Measurements from ENCODE around the gene NAA20.

Gene NAA20

DNA sequence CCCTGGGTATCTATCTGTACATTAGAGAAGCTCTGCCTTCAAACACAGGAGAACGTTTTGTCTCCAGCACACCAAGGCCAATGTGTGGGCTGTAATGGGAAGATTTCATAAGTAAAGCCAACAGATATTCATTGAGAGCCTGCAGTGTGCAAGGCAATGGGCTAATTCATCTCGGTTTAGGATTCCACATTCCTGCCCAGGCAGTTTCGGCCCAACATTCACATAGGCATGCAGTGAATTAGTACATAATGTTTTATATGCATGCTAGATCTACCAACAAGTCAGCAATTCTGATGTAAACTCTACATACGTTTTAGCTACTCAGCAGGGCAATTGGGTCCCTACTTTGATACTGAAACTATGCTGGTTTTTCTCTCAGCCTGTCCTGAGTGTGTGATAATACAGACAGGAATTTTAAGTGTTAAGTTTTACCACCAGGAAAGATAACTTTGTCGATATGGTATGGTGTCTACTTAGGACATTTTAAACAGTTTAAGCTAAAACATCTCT, 46.9 kb upstream of the NAA20 start:
- TF ChIP-seq CTCF (IDR thresholded peaks at IDR 0.05; ENCODE audit: control extremely low read depth, extremely low read depth, low read depth, missing control alignments) = no peak
- ChIA-PET POLR2A (no interaction called here), CTCF (interaction anchor here (0.9 to 1.8 kb wide), 6 partner anchors 11 to 163 kb away, joined by 3 to 5 read pairs (median 3); no protein-coding TSS in a partner anchor)
- no peak for DNase-seq (ENCODE audit: extremely low spot score)

- no peak for DNase-seq (ENCODE audit: extremely low spot score)
- CTCF ChIA-PET = interaction anchor here (0.9 to 1.5 kb wide), 4 partner anchors 10 to 164 kb away, joined by 3 read pairs; no protein-coding TSS in a partner anchor
- POLR2A ChIA-PET = no interaction called here
- TF ChIP-seq CTCF (IDR thresholded peaks at IDR 0.05; ENCODE audit: control extremely low read depth, extremely low read depth, low read depth, missing control alignments) = no peak
These were observed 46.0 kb upstream of the NAA20 start for GRCh38 chr20:19971116-19971515.

- ChIA-PET CTCF (interaction anchor here (0.7 to 1.4 kb wide), 5 partner anchors 9 to 145 kb away, joined by 3 to 4 read pairs (median 3); no protein-coding TSS in a partner anchor), POLR2A (no interaction called here)
- DNase-seq (ENCODE audit: extremely low spot score) = no peak
- TF ChIP-seq CTCF (IDR thresholded peaks at IDR 0.05; ENCODE audit: control extremely low read depth, extremely low read depth, low read depth, missing control alignments) = no peak
These were observed 43.1 kb upstream of the NAA20 start for GRCh38 chr20:19973961-19974629.

- no peak for TF ChIP-seq CTCF (IDR thresholded peaks at IDR 0.05; ENCODE audit: control extremely low read depth, extremely low read depth, low read depth, missing control alignments)
- DNase-seq (ENCODE audit: extremely low spot score) = no peak
- POLR2A ChIA-PET = no interaction called here
- CTCF ChIA-PET = interaction anchor here (1.0 to 2.8 kb wide), 7 partner anchors 8 to 146 kb away, joined by 3 to 10 read pairs (median 3); no protein-coding TSS in a partner anchor
These were observed 42.3 kb upstream of the NAA20 start for GRCh38 chr20:19974630-19975435.

DNA sequence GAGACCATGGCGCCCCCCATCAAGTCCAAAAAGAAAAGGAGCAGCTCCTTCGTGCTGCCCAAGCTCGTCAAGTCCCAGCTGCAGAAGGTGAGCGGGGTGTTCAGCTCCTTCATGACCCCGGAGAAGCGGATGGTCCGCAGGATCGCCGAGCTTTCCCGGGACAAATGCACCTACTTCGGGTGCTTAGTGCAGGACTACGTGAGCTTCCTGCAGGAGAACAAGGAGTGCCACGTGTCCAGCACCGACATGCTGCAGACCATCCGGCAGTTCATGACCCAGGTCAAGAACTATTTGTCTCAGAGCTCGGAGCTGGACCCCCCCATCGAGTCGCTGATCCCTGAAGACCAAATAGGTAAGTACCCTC, 41.7 kb upstream of the NAA20 start:
- no peak for TF ChIP-seq CTCF (IDR thresholded peaks at IDR 0.05; ENCODE audit: control extremely low read depth, extremely low read depth, low read depth, missing control alignments)
- POLR2A ChIA-PET = no interaction called here
- no peak for DNase-seq (ENCODE audit: extremely low spot score)
- CTCF ChIA-PET = interaction anchor here (1.0 to 2.8 kb wide), 7 partner anchors 8 to 147 kb away, joined by 3 to 10 read pairs (median 3); no protein-coding TSS in a partner anchor

GRCh38 chr20:19975901-19976300, 41.3 kb upstream of the NAA20 start:
- no peak for DNase-seq (ENCODE audit: extremely low spot score)
- no peak for TF ChIP-seq CTCF (IDR thresholded peaks at IDR 0.05; ENCODE audit: control extremely low read depth, extremely low read depth, low read depth, missing control alignments)
- POLR2A ChIA-PET = no interaction called here
- CTCF ChIA-PET = interaction anchor here (1.0 to 2.8 kb wide), 7 partner anchors 11 to 73 kb away, joined by 3 to 10 read pairs (median 5); no protein-coding TSS in a partner anchor

Measured in GM10248 (cell line).